ENCODE data around the gene AKT2. TPM values are rescaled to one million over a fixed set of nuclear protein-coding genes. Genes with fewer than 3 reads are reported as not detected.

AKT2 gene
- total and polyA plus RNA-seq, 10 of the 15 experiments (the other 5 are each of a cell fraction or from before 2014, with no cell fraction given): 1.0 to 185 (median 71.5) TPM

DNA sequence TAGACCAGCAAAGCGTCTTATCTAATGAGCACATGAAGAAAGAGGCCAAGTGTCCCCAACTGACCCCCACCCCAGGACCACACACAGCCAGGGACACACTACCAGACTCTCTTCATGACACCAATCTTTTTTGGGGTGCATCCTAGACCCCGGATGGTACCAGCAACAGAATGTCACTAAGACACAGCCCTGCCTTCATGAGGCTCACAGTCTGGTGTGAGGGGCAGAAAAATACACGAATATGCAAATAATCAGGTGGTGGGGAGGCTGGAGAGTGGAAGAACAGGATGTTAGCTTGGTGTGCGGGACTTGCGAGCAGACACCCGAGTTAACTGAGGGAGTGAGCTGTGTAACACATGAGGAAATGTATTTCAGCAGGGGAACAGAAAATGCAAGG is 17.5 kb downstream of the AKT2 start:
- Histone ChIP-seq H3K27me3 (replicated peaks in 1 of 2; ENCODE audit: control insufficient read depth in 2 of 2, insufficient read depth in 2 of 2, low read length in 1 of 2) (no peaks in the 10 kb centered on the region), H4K20me1 (ENCODE audit: control insufficient read depth, insufficient read depth) (no peaks in the 10 kb centered on the region; the same call in 1 of the 2 replicates), H2AFZ (ENCODE audit: control insufficient read depth, low read depth, low read length) (no peak overlapping the region), H3K4me1 (ENCODE audit: control insufficient read depth, insufficient read depth, low read length) (peaks cover 6% of the 10 kb centered on the region; the same call in 1 of the 2 replicates), H3K4me3 (no peak overlapping the region), H3K9ac (ENCODE audit: control insufficient read depth, insufficient read depth, low read length) (no peak overlapping the region), H3K9me3 (replicated peaks; ENCODE audit: control insufficient read depth, insufficient read depth, low read length) (no peaks in the 10 kb centered on the region; the same call in 2 of the 3 replicates), H3K4me2 (ENCODE audit: control insufficient read depth, insufficient read depth) (no peak overlapping the region), H3K36me3 (ENCODE audit: control insufficient read depth in 2 of 2, insufficient read depth in 2 of 2, low read length in 1 of 2) (peaks cover 25 to 26% of the 10 kb centered on the region in 2 experiments), H3K27ac (ENCODE audit: control insufficient read depth, insufficient read depth) (no peak overlapping the region; the same call in 1 of the 2 replicates), H3K79me2 (ENCODE audit: control insufficient read depth, insufficient read depth, low read length) (peaks cover 37% of the 10 kb centered on the region)
- SMC1A ChIA-PET (ENCODE audit: uncharacterized antibody, unreplicated experiment): no interaction called here
- FAIRE-seq (no peak), ATAC-seq (no peak), DNase-seq (ENCODE audit: low read depth, low spot score) (no peak)
- intact Hi-C loops (cut with micrococcal nuclease; ENCODE audit: unreplicated experiment) (no loop called here), in situ Hi-C loops (cut with MboI) (no loop called here)
- TF ChIP-seq, protein P1, sequence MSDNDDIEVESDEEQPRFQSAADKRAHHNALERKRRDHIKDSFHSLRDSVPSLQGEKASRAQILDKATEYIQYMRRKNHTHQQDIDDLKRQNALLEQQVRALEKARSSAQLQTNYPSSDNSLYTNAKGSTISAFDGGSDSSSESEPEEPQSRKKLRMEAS (IDR thresholded peaks at IDR 0.05; ENCODE audit: low read depth, low read length): no peak
- TF ChIP-seq, protein P2, sequence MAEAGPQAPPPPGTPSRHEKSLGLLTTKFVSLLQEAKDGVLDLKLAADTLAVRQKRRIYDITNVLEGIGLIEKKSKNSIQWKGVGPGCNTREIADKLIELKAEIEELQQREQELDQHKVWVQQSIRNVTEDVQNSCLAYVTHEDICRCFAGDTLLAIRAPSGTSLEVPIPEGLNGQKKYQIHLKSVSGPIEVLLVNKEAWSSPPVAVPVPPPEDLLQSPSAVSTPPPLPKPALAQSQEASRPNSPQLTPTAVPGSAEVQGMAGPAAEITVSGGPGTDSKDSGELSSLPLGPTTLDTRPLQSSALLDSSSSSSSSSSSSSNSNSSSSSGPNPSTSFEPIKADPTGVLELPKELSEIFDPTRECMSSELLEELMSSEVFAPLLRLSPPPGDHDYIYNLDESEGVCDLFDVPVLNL (IDR thresholded peaks at IDR 0.05; ENCODE audit: low read depth, low read length): no peak
- TF ChIP-seq, protein P3, sequence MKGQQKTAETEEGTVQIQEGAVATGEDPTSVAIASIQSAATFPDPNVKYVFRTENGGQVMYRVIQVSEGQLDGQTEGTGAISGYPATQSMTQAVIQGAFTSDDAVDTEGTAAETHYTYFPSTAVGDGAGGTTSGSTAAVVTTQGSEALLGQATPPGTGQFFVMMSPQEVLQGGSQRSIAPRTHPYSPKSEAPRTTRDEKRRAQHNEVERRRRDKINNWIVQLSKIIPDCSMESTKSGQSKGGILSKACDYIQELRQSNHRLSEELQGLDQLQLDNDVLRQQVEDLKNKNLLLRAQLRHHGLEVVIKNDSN (IDR thresholded peaks at IDR 0.05; ENCODE audit: borderline replicate concordance, extremely low read length, insufficient read depth, low read depth, low read length): no peak
- no peak for TF ChIP-seq NBN (IDR thresholded peaks at IDR 0.05)
- WGBS (ENCODE audit: insufficient coverage, insufficient replicate concordance, low lambda C conversion rate, missing lambda C conversion rate): 67% methylated on average over 6 of the region's 6 CpGs
- CTCF ChIA-PET: interaction anchor here (1.0 kb wide), 1 partner anchor 38 kb away, joined by 5 read pairs; no protein-coding TSS in a partner anchor
- RAD21 ChIA-PET (ENCODE audit: unreplicated experiment): no interaction called here
- POLR2A ChIA-PET: no interaction called here
- no TSS peak for BruUV-seq (replicated peaks)

Data from GM12878 (cell line).